IMR-90 (cell line): ENCODE measurements around the gene LRRC47. TPM values are rescaled to one million over a fixed set of nuclear protein-coding genes. Genes with fewer than 3 reads are reported as not detected.

Source experiments
- ATAC-seq: fragments of 200-7000 bp; cut with Tn5 transposase; 2 replicates; pipeline ENCODE4 v1.9.1; 2020; ENCODE audit warnings: low read depth, mild to moderate bottlenecking, moderate library complexity
- BruUV-seq: library from RNA; stranded (reverse); fragments of 400-500 nt; replicated peaks from 2 replicates; lab custom pipeline; 2021; lab: Mats Ljungman, UMichigan
- CTCF ChIA-PET: fragments of 300-600 bp; formaldehyde crosslinking; extraction: SDS; loops from one replicate; lab custom pipeline; 2021; ENCODE audit warnings: antibody characterized with exemption; lab: Yijun Ruan, JAX
- POLR2A ChIA-PET: fragments of 300-600 bp; sonication (Branson Sonifier 250); formaldehyde crosslinking; loops from one replicate; lab custom pipeline; 2022; ENCODE audit warnings: antibody characterized with exemption; ENCODE audit not compliant: unreplicated experiment; lab: Charles Lee
- DNase-seq: peaks from one replicate; pipeline ENCODE4 v3.0.0; 2013
- H2AFZ ChIP-seq: replicated peaks from 2 replicates; pipeline ENCODE3; 2013; ENCODE audit warnings: low read length, mild to moderate bottlenecking; ENCODE audit not compliant: poor library complexity
- H2AK5ac ChIP-seq: 2 replicates; pipeline ENCODE4 v1.6.1; 2013; ENCODE audit warnings: low read depth, low read length, inconsistent platforms
- H2AK9ac ChIP-seq: replicated peaks from 2 replicates; pipeline ENCODE3; 2013; ENCODE audit warnings: mild to moderate bottlenecking, low read depth, low read length, moderate library complexity; ENCODE audit not compliant: poor library complexity
- H2BK120ac ChIP-seq: 2 replicates; pipeline ENCODE4 v1.6.1; 2013; ENCODE audit warnings: low read depth, low read length, inconsistent platforms
- H2BK15ac ChIP-seq: 3 replicates; pipeline ENCODE4 v1.6.1; 2013; ENCODE audit warnings: low read depth, low read length, inconsistent platforms
- H2BK20ac ChIP-seq: 2 replicates; pipeline ENCODE4 v1.6.1; 2013; ENCODE audit warnings: low read depth, mild to moderate bottlenecking, inconsistent platforms, low read length, moderate library complexity
- H2BK5ac ChIP-seq: 2 replicates; pipeline ENCODE4 v1.6.1; 2013; ENCODE audit warnings: mild to moderate bottlenecking, low read depth, low read length, inconsistent platforms; ENCODE audit not compliant: poor library complexity, severe bottlenecking
- H3K14ac ChIP-seq: replicated peaks from 2 replicates; pipeline ENCODE4 v1.6.1; 2013; ENCODE audit warnings: low read depth, low read length, inconsistent platforms
- H3K18ac ChIP-seq: 2 replicates; pipeline ENCODE4 v1.6.1; 2013; ENCODE audit warnings: low read depth, low read length, control low read depth
- H3K23ac ChIP-seq: 2 replicates; pipeline ENCODE4 v1.6.1; 2013; ENCODE audit warnings: low read depth, low read length, inconsistent platforms
- H3K27ac ChIP-seq: 2 replicates; pipeline ENCODE4 v1.5.1; 2013; ENCODE audit warnings: mild to moderate bottlenecking, control low read depth, low read length; ENCODE audit not compliant: insufficient read depth
- H3K27me3 ChIP-seq: 2 replicates; pipeline ENCODE4 v1.6.1; 2013; ENCODE audit warnings: low read length; ENCODE audit not compliant: control insufficient read depth, insufficient read depth
- H3K36me3 ChIP-seq: 2 replicates; pipeline ENCODE4 v1.6.1; 2013; ENCODE audit warnings: low read length, mixed read lengths; ENCODE audit not compliant: control insufficient read depth, insufficient read depth
- H3K4ac ChIP-seq: 2 replicates; pipeline ENCODE4 v1.6.1; 2013; ENCODE audit warnings: low read depth, low read length, inconsistent platforms
- H3K4me1 ChIP-seq: 2 replicates; pipeline ENCODE4 v1.6.1; 2013; ENCODE audit warnings: low read length, mixed read lengths; ENCODE audit not compliant: control insufficient read depth, insufficient read depth
- H3K4me2 ChIP-seq: 2 replicates; pipeline ENCODE4 v1.6.1; 2013; ENCODE audit warnings: low read depth, mild to moderate bottlenecking, control low read depth, low read length, moderate library complexity
- H3K4me3 ChIP-seq: 2 replicates; pipeline ENCODE4 v1.5.1; 2013; ENCODE audit warnings: low read depth, mild to moderate bottlenecking, control low read depth, low read length, moderate library complexity; ENCODE audit not compliant: insufficient read depth
- H3K56ac ChIP-seq: 2 replicates; pipeline ENCODE4 v1.6.1; 2013; ENCODE audit warnings: low read length, inconsistent platforms; ENCODE audit not compliant: insufficient read depth; ENCODE audit errors: extremely low read depth
- H3K79me1 ChIP-seq, 2 experiments: 2 replicates each; pipeline ENCODE4 v1.6.1; 2013; ENCODE audit warnings: low read length in 2 of 2, inconsistent platforms in 1 of 2, low read depth in 1 of 2
- H3K9ac ChIP-seq: 2 replicates; pipeline ENCODE4 v1.6.1; 2013; ENCODE audit warnings: low read depth, low read length, control low read depth
- H3K9me1 ChIP-seq: 2 replicates; pipeline ENCODE4 v1.6.1; 2013; ENCODE audit warnings: low read length, inconsistent platforms; ENCODE audit not compliant: insufficient read depth
- H3K9me3 ChIP-seq: 2 replicates; pipeline ENCODE4 v1.6.1; 2013; ENCODE audit warnings: low read length; ENCODE audit not compliant: control insufficient read depth, insufficient read depth
- H4K20me1 ChIP-seq: 2 replicates; pipeline ENCODE4 v1.6.1; 2013; ENCODE audit warnings: low read length, inconsistent platforms; ENCODE audit not compliant: insufficient read depth
- H4K5ac ChIP-seq: 2 replicates; pipeline ENCODE4 v1.6.1; 2013; ENCODE audit warnings: mild to moderate bottlenecking, low read depth, low read length, control low read depth
- H4K8ac ChIP-seq, 2 experiments: 2 replicates each; pipeline ENCODE4 v1.6.1; 2013; ENCODE audit warnings: low read depth in 2 of 2, low read length in 2 of 2, control low read depth in 1 of 2, inconsistent platforms in 1 of 2
- H4K91ac ChIP-seq: 2 replicates; pipeline ENCODE4 v1.6.1; 2013; ENCODE audit warnings: low read depth, low read length, inconsistent platforms; ENCODE audit not compliant: insufficient read depth
- BHLHE40 ChIP-seq: fragments of 150-350 bp; IDR thresholded peaks from 2 replicates; pipeline ENCODE4 v1.6.1; 2016; ENCODE audit warnings: mild to moderate bottlenecking, low read depth, low read length
- FOS ChIP-seq: fragments of 150-350 bp; IDR thresholded peaks from 2 replicates; pipeline ENCODE4 v1.6.1; 2016; ENCODE audit warnings: low read depth, low read length
- MAFK ChIP-seq: IDR thresholded peaks from 2 replicates; pipeline ENCODE4 v1.6.1; 2012; ENCODE audit warnings: low read depth, low read length, improper control_type of control experiment
- MAZ ChIP-seq: IDR thresholded peaks from 2 replicates; pipeline ENCODE4 v1.6.1; 2012; ENCODE audit warnings: low read depth, mild to moderate bottlenecking, low read length, improper control_type of control experiment, moderate library complexity, borderline replicate concordance
- SMC3 ChIP-seq: fragments of 150-350 bp; IDR thresholded peaks from 2 replicates; pipeline ENCODE4 v1.6.1; 2016; ENCODE audit warnings: low read depth, mild to moderate bottlenecking, antibody characterized with exemption, low read length, moderate library complexity
- USF2 ChIP-seq: fragments of 150-350 bp; IDR thresholded peaks from 2 replicates; pipeline ENCODE4 v1.6.1; 2017; ENCODE audit warnings: mild to moderate bottlenecking, antibody characterized with exemption, low read length, low read depth
- WGBS, 2 experiments: methylation state at CpG; one replicate each; pipeline versions ENCODE4 v1.1.5 to v1.1.7; 2013; ENCODE audit warnings: missing lambda C conversion rate in 2 of 2; ENCODE audit not compliant: insufficient read length in 1 of 2; ENCODE audit errors: extremely low coverage in 2 of 2; 5-methylcytosine and 5-hydroxymethylcytosine counted together
- dilution Hi-C: fragments of 300-500 bp; cut with HindIII; formaldehyde crosslinking; loops from one replicate; pipeline ENCODE4 v1.14.3; 2018; ENCODE audit warnings: low sequenced_read_pairs; ENCODE audit not compliant: unreplicated experiment
- in situ Hi-C: fragments of 300-500 bp; cut with MboI; formaldehyde crosslinking; loops from 3 replicates; pipeline ENCODE4 v1.14.3; 2019; ENCODE audit warnings: low sequenced_read_pairs, inconsistent platforms, mixed read lengths
- intact Hi-C: fragments of 100-400 bp; cut with micrococcal nuclease; formaldehyde crosslinking; loops from 2 replicates; pipeline ENCODE4 v1.10.0; 2022
- polyA plus RNA-seq, 3 experiments: library from polyadenylated mRNA; depleted of rRNA; stranded (reverse); fragments of >200 nt; gene quantifications; 2 replicates each; pipeline ENCODE4 v1.2.3, GENCODE V29; 2012; ENCODE audit warnings: low replicate concordance in 1 of 3
- total RNA-seq: library from RNA; depleted of rRNA; stranded (reverse); fragments of >200 nt; gene quantifications from 2 replicates; pipeline ENCODE4 v1.2.3, GENCODE V29; 2012

The LRRC47 gene
- total and polyA plus RNA-seq, 2 of the 4 experiments (the other 2 are of a cell fraction) = 15.2 to 19.7 TPM

- no peak for TF ChIP-seq USF2
- TF ChIP-seq FOS = no peak
- no peak for TF ChIP-seq MAZ
Observed at GRCh38 chr1:3842912-3843311, 46.6 kb upstream of the LRRC47 start (continued).

- CTCF ChIA-PET = no interaction called here
- no peak overlapping the region for H3K56ac ChIP-seq
- DNase-seq (no peak), ATAC-seq (no peak)
- no peak for TF ChIP-seq MAFK
- TF ChIP-seq BHLHE40 = no peak
- TF ChIP-seq SMC3 = no peak
- intact Hi-C loops = no loop called here
- no peaks in the 10 kb centered on the region; a peak in 1 of 4 replicates for H3K79me1 ChIP-seq
- H3K14ac ChIP-seq = no peak overlapping the region
- H4K8ac ChIP-seq = no peak overlapping the region
- no peaks in the 10 kb centered on the region for H3K27me3 ChIP-seq
- H3K4me1 ChIP-seq = no peaks in the 10 kb centered on the region
- no peaks in the 10 kb centered on the region for H3K9me1 ChIP-seq
- 97% methylated on average over 3 of the region's 7 CpGs; no CpG with 5 or more reads in 1 of the 2 experiments for WGBS, 2 experiments
- H4K5ac ChIP-seq = no peak overlapping the region
- no peak overlapping the region for H3K23ac ChIP-seq
- no peak overlapping the region for H3K4ac ChIP-seq
- no TSS peak for BruUV-seq
- no peak overlapping the region for H2AK5ac ChIP-seq
- H2BK5ac ChIP-seq = no peak overlapping the region
- no peak overlapping the region for H3K27ac ChIP-seq
- peaks cover 5% of the 10 kb centered on the region for H3K9me3 ChIP-seq
- H3K18ac ChIP-seq = no peak overlapping the region
- H2AK9ac ChIP-seq = no peak overlapping the region
- H3K4me3 ChIP-seq = no peak overlapping the region
- H3K9ac ChIP-seq = no peak overlapping the region
- no peak overlapping the region for H2AFZ ChIP-seq
- H4K91ac ChIP-seq = no peak overlapping the region
- in situ Hi-C loops = no loop called here
- H4K20me1 ChIP-seq = no peaks in the 10 kb centered on the region
- H3K36me3 ChIP-seq = peaks cover 50% of the 10 kb centered on the region
- dilution Hi-C loops = no loop called here
- POLR2A ChIA-PET = no interaction called here
- H3K4me2 ChIP-seq = no peak overlapping the region
- H2BK20ac ChIP-seq = no peak overlapping the region
- no peak overlapping the region for H2BK120ac ChIP-seq
- H2BK15ac ChIP-seq = no peak overlapping the region
Observed at GRCh38 chr1:3841491-3841890, 45.2 kb upstream of the LRRC47 start.
